Astrocyte (in vitro differentiated cells and primary cell): ENCODE measurements around the gene NAALADL2. TPM values are rescaled to one million over a fixed set of nuclear protein-coding genes. Genes with fewer than 3 reads are reported as not detected.

ENCODE experiments used
- DNase-seq: peaks from one replicate; pipeline ENCODE4 v3.0.0-alpha.2; 2010; ENCODE audit warnings: low read depth
- FAIRE-seq: peaks from 2 replicates; lab custom pipeline; 2011; peaks lifted over from hg19 to GRCh38; lab: Jason Lieb, UNC
- H2AFZ ChIP-seq: 2 replicates; pipeline ENCODE4 v1.6.0; 2012; ENCODE audit warnings: low read depth, low read length, inconsistent platforms
- H3K27ac ChIP-seq: 2 replicates; pipeline ENCODE4 v1.5.1; 2011; ENCODE audit warnings: low read depth, low read length, inconsistent platforms
- H3K27me3 ChIP-seq: 2 replicates; pipeline ENCODE4 v1.6.0; 2011; ENCODE audit warnings: low read length, inconsistent platforms; ENCODE audit not compliant: insufficient read depth
- H3K36me3 ChIP-seq: 2 replicates; pipeline ENCODE4 v1.5.1; 2011; ENCODE audit warnings: low read length, inconsistent platforms; ENCODE audit not compliant: insufficient read depth
- H3K4me1 ChIP-seq: 2 replicates; pipeline ENCODE4 v1.5.1; 2011; ENCODE audit warnings: low read length, inconsistent platforms; ENCODE audit not compliant: insufficient read depth
- H3K4me2 ChIP-seq: 2 replicates; pipeline ENCODE4 v1.6.0; 2012; ENCODE audit warnings: low read length, inconsistent platforms
- H3K4me3 ChIP-seq: 2 replicates; pipeline ENCODE4 v1.5.1; 2011; ENCODE audit warnings: low read depth, mild to moderate bottlenecking, low read length, inconsistent platforms; ENCODE audit not compliant: insufficient read depth
- H3K79me2 ChIP-seq: 2 replicates; pipeline ENCODE4 v1.6.0; 2012; ENCODE audit warnings: mild to moderate bottlenecking, low read length, inconsistent platforms; ENCODE audit not compliant: insufficient read depth
- H3K9ac ChIP-seq: 2 replicates; pipeline ENCODE4 v1.6.0; 2012; ENCODE audit warnings: mild to moderate bottlenecking, low read length, inconsistent platforms
- H3K9me3 ChIP-seq: 2 replicates; pipeline ENCODE4 v1.5.1; 2012; ENCODE audit warnings: low read depth, mild to moderate bottlenecking, low read length, inconsistent platforms; ENCODE audit not compliant: insufficient read depth
- H4K20me1 ChIP-seq: 2 replicates; pipeline ENCODE4 v1.6.0; 2012; ENCODE audit warnings: low read length, inconsistent platforms; ENCODE audit not compliant: insufficient read depth
- H3K27ac Mint-ChIP-seq: one replicate; pipeline ENCODE4 v1.8.0; 2021; ENCODE audit warnings: mild to moderate bottlenecking, mixed read lengths; ENCODE audit not compliant: unreplicated experiment
- H3K27me3 Mint-ChIP-seq: one replicate; pipeline ENCODE4 v1.8.0; 2021; ENCODE audit warnings: low read depth, mixed read lengths; ENCODE audit not compliant: unreplicated experiment
- H3K36me3 Mint-ChIP-seq: one replicate; pipeline ENCODE4 v1.8.0; 2021; ENCODE audit warnings: low read depth, mixed read lengths; ENCODE audit not compliant: unreplicated experiment
- H3K4me1 Mint-ChIP-seq: one replicate; pipeline ENCODE4 v1.8.0; 2021; ENCODE audit warnings: low read depth, mixed read lengths; ENCODE audit not compliant: unreplicated experiment
- H3K4me3 Mint-ChIP-seq: one replicate; pipeline ENCODE4 v1.8.0; 2021; ENCODE audit warnings: mild to moderate bottlenecking, moderate library complexity, mixed read lengths; ENCODE audit not compliant: unreplicated experiment
- H3K9me3 Mint-ChIP-seq: one replicate; pipeline ENCODE4 v1.8.0; 2021; ENCODE audit warnings: mild to moderate bottlenecking, mixed read lengths; ENCODE audit not compliant: unreplicated experiment
- CTCF ChIP-seq: IDR thresholded peaks from 2 replicates; pipeline ENCODE4 v1.5.1; 2011; ENCODE audit warnings: low read depth, mild to moderate bottlenecking, inconsistent platforms, low read length, moderate library complexity; ENCODE audit not compliant: insufficient read depth
- EZH2 ChIP-seq: IDR thresholded peaks from 2 replicates; pipeline ENCODE4 v1.6.1; 2012; ENCODE audit warnings: mild to moderate bottlenecking, low read length, inconsistent platforms; ENCODE audit not compliant: insufficient read depth
- total RNA-seq: library from RNA; stranded (reverse); gene quantifications from 2 replicates; pipeline ENCODE4 v1.2.1, GENCODE V29; 2021

Gene NAALADL2
- total RNA-seq, 1 donor from 2014 or later: 2.7 TPM

- H3K79me2 ChIP-seq: no peaks in the 10 kb centered on the region
- Mint-ChIP-seq H3K9me3 (peaks cover 3% of the 10 kb centered on the region), H3K27ac (no peak overlapping the region), H3K36me3 (no peaks in the 10 kb centered on the region), H3K4me1 (no peaks in the 10 kb centered on the region), H3K4me3 (no peak overlapping the region), H3K27me3 (no peaks in the 10 kb centered on the region)
- no peaks in the 10 kb centered on the region for H4K20me1 ChIP-seq
- FAIRE-seq (no peak), DNase-seq (no peak)
- no peaks in the 10 kb centered on the region for H3K27me3 ChIP-seq
- no peak overlapping the region for H3K4me2 ChIP-seq
- H3K9me3 ChIP-seq: no peaks in the 10 kb centered on the region
- no peak overlapping the region for H3K9ac ChIP-seq
- no peaks in the 10 kb centered on the region for H3K4me1 ChIP-seq
- TF ChIP-seq EZH2: no peak
- no peak for TF ChIP-seq CTCF
- H3K36me3 ChIP-seq: no peaks in the 10 kb centered on the region
- H3K4me3 ChIP-seq: no peak overlapping the region
- no peak overlapping the region for H2AFZ ChIP-seq
- no peak overlapping the region for H3K27ac ChIP-seq
These were observed 32.5 kb downstream of the NAALADL2 start for GRCh38 chr3:174891524-174892203.

DNA sequence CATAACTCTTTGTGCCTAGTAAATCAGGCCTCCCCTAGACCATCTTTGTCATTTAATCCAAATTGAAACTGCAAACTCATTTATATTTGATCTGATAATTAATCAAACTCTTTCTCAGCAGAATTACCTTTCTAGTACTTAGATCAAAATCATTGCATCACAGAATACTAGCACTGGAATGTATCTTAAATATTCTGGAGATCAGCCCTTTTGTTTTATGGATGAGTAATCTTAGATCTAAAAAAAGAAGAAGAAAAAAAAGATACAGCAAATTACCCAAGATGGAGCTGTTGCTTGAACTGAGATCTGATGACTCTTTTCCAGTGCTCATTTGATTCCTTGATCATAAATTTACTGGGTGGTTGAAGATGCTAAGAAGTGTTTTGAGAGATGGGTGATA lies 47.9 kb downstream of the NAALADL2 start:
- H3K27ac ChIP-seq: no peak overlapping the region
- Mint-ChIP-seq H3K27ac (no peak overlapping the region), H3K27me3 (no peaks in the 10 kb centered on the region), H3K36me3 (no peaks in the 10 kb centered on the region), H3K4me3 (no peak overlapping the region), H3K4me1 (no peaks in the 10 kb centered on the region), H3K9me3 (no peaks in the 10 kb centered on the region)
- H3K4me1 ChIP-seq: no peaks in the 10 kb centered on the region
- no peak overlapping the region for H3K4me3 ChIP-seq
- H3K27me3 ChIP-seq: no peaks in the 10 kb centered on the region
- FAIRE-seq: no peak
- TF ChIP-seq CTCF (no peak), EZH2 (no peak)
- no peaks in the 10 kb centered on the region for H3K36me3 ChIP-seq
- no peaks in the 10 kb centered on the region for H4K20me1 ChIP-seq
- peak; percentile 3 for DNase-seq
- no peaks in the 10 kb centered on the region for H3K79me2 ChIP-seq
- no peak overlapping the region for H3K9ac ChIP-seq
- no peak overlapping the region for H2AFZ ChIP-seq
- H3K9me3 ChIP-seq: no peaks in the 10 kb centered on the region
- no peak overlapping the region for H3K4me2 ChIP-seq

DNA sequence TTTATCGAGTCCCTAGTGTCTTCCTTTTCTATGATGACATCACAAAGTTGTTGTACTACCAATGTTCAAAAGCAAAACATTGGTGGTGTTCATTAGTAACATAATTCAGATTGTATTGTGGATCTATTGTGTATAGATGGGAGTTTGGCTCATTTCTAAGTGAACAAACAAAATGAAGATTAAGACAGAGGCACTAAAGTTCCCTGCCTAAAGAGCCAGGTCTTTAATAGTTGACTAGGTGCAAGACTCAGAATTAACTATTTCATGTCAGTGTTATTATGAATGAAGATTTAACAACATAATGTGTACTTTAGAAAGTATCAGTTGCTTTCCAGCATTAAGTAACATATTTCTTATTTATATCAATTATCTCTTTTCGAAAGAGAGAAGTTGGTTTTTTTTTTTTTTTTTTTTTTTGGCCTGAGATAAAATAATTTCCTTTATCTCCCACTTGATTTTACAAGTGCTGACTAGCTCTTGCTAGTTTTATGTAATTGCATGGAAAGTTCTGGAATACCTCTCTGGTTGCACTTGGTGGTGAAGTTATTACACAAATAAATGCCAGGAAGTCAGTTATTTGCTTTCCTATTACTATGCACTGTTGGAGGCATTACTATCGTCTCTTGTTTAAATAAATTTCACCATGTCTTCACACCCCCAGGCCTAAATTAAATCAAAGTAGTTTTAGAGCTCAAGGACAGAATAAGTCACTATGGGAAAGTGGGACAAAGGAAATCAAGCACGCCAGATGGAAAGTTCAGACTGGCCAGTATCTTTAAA lies 48.7 kb downstream of the NAALADL2 start:
- DNase-seq: no peak
- TF ChIP-seq CTCF (no peak), EZH2 (no peak)
- Mint-ChIP-seq H3K27me3 (no peaks in the 10 kb centered on the region), H3K4me3 (no peak overlapping the region), H3K36me3 (no peaks in the 10 kb centered on the region), H3K27ac (no peak overlapping the region), H3K4me1 (no peaks in the 10 kb centered on the region), H3K9me3 (no peaks in the 10 kb centered on the region)
- no peaks in the 10 kb centered on the region for H3K27me3 ChIP-seq
- H4K20me1 ChIP-seq: no peaks in the 10 kb centered on the region
- no peaks in the 10 kb centered on the region for H3K79me2 ChIP-seq
- no peaks in the 10 kb centered on the region for H3K4me1 ChIP-seq
- no peak overlapping the region for H3K4me3 ChIP-seq
- no peak overlapping the region for H2AFZ ChIP-seq
- H3K9me3 ChIP-seq: no peaks in the 10 kb centered on the region
- no peak for FAIRE-seq
- H3K36me3 ChIP-seq: no peaks in the 10 kb centered on the region
- no peak overlapping the region for H3K4me2 ChIP-seq
- H3K27ac ChIP-seq: no peak overlapping the region
- no peak overlapping the region for H3K9ac ChIP-seq
